ENCODE data around the gene AFTPH.
"Not testable (repeated sequence)": the region's sequence is repeated elsewhere in the genome, so short reads cannot be mapped to it uniquely, and the experiment has no call there.

AFTPH gene

DNA sequence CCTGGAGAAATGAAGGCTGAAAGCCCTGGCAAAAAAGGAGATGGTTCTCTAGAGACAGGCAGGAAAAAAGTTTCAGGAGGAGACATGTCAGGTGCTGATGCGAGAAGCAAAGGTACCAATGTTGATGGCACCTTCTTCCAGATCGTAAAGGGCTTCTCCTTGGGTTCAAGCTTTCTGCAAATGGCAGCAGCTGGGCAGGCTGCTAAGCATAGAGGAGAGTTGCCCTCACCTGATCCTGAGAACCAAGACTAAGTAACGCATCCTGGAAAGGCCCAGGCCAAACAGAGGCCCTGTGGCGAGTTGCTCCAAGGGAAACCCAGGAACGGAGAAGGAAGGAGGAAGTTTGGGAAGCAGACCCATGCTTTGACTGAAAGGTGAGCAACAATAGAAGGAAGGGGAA is 23.6 kb upstream of the AFTPH start:
- DNase-seq (ENCODE audit: low spot score): no peak

DNA sequence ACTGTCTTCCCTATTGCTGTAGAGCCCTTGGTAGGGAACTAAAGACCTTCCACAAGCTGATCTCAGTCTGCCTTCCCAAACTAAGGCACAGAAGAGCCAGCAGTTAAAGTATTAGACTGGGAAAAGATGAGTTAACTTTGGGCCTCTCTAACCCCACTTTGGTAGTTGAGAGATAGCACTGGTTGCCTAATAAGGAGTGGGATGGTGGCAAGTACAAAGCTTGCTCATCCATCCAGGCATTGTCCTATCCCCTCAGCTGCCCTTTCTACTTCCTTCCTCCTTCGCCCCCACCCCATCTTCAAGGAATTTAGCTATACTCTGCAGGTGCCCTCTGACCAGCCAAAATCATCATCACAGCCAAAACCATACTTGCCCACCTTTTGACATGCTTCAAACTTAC is 22.2 kb upstream of the AFTPH start:
- DNase-seq (ENCODE audit: low spot score): no peak

GRCh38 chr2:64502860-64503259 is 21.3 kb upstream of the AFTPH start:
- no peak for DNase-seq (ENCODE audit: low spot score)

DNA sequence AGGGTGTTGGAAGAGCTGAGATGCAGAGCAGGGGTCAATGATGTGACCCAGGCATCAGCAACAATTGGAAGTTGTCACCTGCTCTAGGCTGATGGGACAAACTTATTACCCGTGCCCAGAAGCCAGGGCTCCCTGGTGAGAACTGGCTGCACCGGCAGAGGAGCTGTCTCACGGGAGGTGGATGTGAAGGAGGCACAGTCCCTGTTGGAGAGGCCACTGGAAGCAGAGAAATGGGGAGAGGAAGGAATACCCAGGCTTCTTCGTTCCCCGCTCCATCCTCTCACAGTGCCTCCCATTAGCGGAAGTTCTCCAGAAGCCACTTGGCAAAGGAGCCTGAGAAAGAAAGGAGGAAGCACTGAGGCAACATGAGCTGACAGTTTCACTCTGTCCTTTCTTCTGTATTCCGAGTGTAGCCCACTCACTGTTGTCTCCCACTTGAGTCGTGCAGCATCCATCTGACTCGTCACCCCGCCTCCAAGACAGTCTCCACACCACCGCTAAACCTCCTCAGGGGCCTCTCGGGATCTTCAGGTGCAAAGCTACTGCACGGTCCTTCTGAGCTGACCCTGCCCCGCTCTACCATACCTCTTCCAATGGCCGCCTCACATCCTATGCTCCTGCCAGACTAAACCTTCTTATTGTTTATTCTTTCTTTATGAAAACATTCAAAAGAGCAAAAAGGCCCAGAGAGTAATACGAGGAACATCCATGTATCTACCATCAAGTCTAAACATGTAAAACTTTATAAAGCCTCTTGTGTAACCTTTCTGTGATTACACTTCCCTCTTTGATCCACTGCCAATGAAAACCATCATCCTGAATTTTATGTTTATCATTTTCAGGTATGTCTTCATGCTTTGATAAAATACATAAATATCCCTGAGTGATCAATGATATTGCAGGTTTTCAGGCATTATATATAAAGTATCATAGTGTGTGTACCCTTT is 19.1 kb upstream of the AFTPH start:
- no peak for DNase-seq (ENCODE audit: low spot score)

DNA sequence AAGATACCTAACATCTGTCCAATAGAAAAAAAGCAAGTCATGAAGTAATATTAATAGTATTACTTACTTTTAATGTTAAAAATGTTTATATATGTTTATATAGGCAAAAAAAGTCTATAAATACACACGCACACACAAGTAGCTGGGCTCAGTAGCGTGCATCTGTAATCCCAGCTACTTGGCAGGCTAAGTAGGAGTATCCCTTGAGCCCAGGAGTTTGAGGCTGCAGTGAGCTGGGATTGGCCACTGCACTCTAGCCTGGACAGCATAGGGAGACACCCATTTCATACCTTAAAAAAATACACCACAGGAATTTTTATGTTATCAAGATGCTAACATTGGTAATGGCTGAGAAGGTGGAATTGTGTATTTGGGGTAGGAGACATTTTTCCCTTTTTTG is 17.4 kb upstream of the AFTPH start:
- no peak for DNase-seq (ENCODE audit: low spot score)

GRCh38 chr2:64514008-64514407 is 10.1 kb upstream of the AFTPH start:
- peak; percentile 5 for DNase-seq (ENCODE audit: low spot score)

GRCh38 chr2:64515086-64515485 is 9.0 kb upstream of the AFTPH start:
- DNase-seq (ENCODE audit: low spot score): no peak

DNA sequence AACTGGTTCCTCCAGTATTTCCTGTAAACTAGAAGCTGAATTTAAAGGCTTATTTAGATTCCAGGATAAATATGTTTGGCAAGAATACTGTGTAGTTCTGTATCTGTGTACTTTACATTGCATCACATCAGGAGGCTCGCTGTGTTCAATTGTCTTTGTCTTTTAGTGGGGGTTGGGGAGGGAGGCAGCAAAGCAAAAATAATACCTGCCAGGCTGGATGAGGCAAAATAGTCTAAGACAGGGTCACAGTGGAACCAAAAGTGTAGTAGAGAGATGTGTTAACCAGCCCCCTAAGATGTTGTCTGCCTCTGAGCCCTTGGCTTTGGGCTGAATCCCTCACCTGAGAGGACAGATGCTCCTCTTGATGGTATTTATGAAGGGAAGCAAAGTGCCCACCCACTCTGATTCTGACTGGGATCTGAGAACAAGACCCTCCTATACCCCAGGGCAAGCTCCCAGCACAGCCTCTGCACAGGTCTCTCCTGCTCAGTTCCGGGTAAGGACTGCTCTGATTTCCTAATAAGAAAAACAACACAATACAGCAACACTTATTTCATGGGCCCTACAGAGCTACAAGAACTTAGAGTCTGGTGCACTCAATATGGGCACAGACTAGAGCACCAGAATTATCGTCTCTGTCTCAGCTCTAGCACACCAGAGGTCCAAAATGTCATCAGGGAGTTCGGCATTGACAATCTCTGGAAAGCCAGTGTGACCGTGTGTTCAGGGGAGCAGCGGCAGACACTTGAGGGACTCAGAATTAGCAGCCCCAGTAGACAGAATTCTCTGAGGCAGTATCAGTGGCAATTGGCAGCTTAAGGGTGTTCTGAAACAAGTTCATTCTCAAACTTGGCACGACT is 7.2 kb upstream of the AFTPH start:
- DNase-seq (ENCODE audit: low spot score): no peak

DNA sequence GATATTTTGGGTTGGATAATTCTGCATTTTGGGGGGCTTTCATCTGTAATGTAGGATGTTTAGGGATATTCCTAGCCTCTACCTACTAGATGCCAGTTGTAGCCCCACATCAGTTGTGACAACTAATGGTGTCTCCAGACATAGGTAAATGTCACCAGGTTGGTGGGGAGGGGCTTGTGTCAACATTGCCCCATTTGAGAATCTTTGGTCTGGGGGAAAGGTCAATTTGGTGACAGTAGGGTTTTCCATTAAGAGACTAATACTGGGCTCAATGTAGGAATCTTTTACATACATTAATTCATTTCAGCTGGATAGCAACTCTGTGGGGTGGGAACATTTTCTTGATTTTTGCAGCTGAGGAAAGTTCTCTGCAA is 6.6 kb upstream of the AFTPH start:
- no peak for DNase-seq (ENCODE audit: low spot score)

GRCh38 chr2:64522843-64523428 is 1.2 kb upstream of the AFTPH start:
- peak; percentile 81 for DNase-seq (ENCODE audit: low spot score)

- peak; percentile 24 for DNase-seq (ENCODE audit: low spot score)
Measured at GRCh38 chr2:64524604-64525316, 632 bp downstream of the AFTPH start.

DNA sequence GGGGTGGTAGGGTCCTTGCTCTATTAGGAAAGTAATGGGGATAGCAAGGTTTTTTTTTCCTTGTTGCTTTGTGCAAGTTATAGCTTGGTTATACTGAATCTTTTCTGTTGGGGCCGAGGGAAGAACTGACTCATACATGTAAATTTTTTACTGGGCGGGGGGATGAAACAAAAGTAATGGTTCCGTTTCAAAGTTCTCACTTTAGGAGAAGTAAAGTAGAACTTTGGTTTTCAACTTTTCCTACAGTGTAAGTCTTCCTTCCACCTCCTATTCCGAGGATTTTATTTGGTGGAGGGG is 1.1 kb downstream of the AFTPH start:
- peak; percentile 24 for DNase-seq (ENCODE audit: low spot score)

- no peak for DNase-seq (ENCODE audit: low spot score)
Measured at GRCh38 chr2:64526034-64526433, 1.9 kb downstream of the AFTPH start.

DNA sequence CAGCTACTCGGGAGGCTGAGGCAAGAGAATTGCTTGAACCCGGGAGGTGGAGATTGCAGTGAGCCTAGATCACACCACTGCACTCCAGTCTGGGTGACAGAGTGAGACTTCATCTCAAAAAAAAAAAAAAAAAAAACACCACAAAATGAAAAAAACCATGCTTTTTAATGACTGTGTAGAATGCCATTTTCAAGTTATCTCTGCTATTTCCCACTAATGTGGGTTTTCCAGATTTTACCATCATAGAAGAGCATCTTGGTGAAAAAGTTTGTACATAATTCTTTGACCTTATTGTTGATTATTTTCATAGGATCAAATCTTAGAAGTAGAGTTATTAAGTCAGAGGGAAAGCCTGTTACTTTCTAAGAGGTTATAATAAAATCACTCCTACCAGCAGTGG is 6.8 kb downstream of the AFTPH start:
- DNase-seq (ENCODE audit: low spot score): not testable (repeated sequence)

DNA sequence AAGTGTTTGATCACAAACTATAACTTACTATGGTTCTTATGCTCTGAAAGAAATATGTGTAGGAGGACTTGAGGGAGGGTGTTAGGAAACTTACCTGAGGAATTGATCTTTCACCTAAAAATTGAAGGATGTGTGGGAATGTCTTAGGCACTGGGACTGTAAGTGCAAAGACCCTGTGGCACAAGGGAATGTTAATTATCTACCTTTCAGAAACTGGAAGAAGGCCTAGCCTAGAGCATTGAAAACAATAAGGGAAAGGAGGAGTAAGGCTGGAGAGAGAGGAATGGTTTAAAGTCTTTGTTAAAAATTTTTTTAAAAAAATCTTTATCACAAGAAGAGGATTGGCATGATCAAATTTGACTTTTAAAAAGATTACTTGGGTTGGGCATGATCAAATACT is 7.9 kb downstream of the AFTPH start:
- no peak for DNase-seq (ENCODE audit: low spot score)

DNA sequence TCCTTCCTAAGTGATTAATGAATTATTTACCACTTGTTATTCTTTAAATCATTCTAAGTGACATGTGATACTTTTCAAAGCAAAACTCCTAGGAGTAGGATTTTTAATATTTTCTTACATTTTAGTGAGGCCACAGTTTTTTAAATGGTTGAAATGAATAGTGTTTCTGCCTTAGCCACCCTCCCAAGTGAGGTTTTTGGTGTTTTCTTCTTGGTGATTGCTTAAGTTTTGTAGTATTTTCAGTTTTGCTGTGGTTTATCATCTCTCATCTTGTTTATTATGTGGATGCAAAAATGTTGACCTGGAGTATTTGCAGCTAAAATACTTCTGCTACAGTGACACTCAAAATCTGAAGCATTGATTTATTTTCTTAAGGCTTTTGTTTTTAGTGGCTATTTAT is 9.8 kb downstream of the AFTPH start:
- DNase-seq (ENCODE audit: low spot score): no peak

- DNase-seq (ENCODE audit: low spot score): no peak
Measured at GRCh38 chr2:64534363-64534762, 10.2 kb downstream of the AFTPH start.

GRCh38 chr2:64535024-64535423 is 10.9 kb downstream of the AFTPH start:
- DNase-seq (ENCODE audit: low spot score): no peak

- DNase-seq (ENCODE audit: low spot score): no peak
Measured at GRCh38 chr2:64537991-64538390, 13.9 kb downstream of the AFTPH start.

- DNase-seq (ENCODE audit: low spot score): no peak
Measured at GRCh38 chr2:64538764-64539433, 14.8 kb downstream of the AFTPH start.

DNA sequence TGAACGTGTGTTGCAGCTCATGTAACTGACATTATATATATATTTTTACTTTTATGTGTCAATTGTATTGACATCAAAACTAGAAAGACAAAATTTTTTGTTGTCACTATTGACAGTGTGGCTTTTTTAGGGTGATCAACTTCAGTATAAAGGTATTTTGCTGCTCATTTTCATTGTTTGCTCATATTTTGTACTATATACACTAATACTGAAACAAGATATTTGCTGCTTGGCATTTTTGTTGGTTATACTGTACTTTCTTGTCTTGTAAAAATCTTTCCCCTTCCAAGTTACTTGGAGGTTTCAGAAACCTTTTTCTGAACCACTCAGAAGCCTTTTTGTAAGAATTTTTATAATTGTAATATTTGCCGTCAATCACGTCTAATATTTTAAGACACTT is 16.5 kb downstream of the AFTPH start:
- no peak for DNase-seq (ENCODE audit: low spot score)

DNA sequence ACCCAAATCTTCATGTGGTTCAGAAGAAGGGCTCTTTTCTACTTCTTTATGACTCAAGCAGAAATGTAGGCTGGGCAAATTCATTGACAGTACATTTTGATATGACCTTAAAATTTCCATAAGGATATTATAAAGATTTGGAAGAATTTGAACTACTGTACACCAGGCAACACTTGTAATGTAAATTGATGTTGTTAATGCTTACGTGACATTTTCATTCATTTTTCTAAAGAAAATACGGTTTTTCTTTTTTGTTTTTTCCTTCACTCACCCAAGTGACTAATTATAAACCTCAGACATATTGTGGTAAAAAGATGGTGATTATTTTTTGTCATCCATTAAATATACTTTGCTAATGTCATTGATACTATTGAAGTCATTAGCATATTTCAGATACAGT is 17.4 kb downstream of the AFTPH start:
- DNase-seq (ENCODE audit: low spot score): no peak
